NB4 (cell line): ENCODE results near the gene ME3.

Source experiments
- CTCF ChIP-seq: IDR thresholded peaks from one replicate; pipeline ENCODE4 v1.5.1; 2012; ENCODE audit warnings: low read depth, low read length
- MAX ChIP-seq: IDR thresholded peaks from 2 replicates; pipeline ENCODE4 v1.6.1; 2011; ENCODE audit warnings: low read depth, low read length
- MYC ChIP-seq: IDR thresholded peaks from 2 replicates; pipeline ENCODE4 v1.6.1; 2011; ENCODE audit warnings: low read depth, low read length
- POLR2A ChIP-seq: IDR thresholded peaks from 2 replicates; pipeline ENCODE4 v1.6.1; 2011; ENCODE audit warnings: mild to moderate bottlenecking; ENCODE audit not compliant: insufficient read length; ENCODE audit errors: extremely low read depth

- no peak for TF ChIP-seq CTCF
- TF ChIP-seq POLR2A, result no peak
- TF ChIP-seq MAX, result no peak
- no peak for TF ChIP-seq MYC
Measured at GRCh38 chr11:86414032-86414431, 258.4 kb downstream of the ME3 start.
